ENCODE results near the gene STK26. TPM values are rescaled to one million over a fixed set of nuclear protein-coding genes. Genes with fewer than 3 reads are reported as not detected.
"Not testable (repeated sequence)": the region's sequence is repeated elsewhere in the genome, so short reads cannot be mapped to it uniquely, and the experiment has no call there.

STK26 gene
- total RNA-seq, 4 donors from 2014 or later, result 7.0 to 17.2 (median 15.0) TPM

- H3K4me3 ChIP-seq (ENCODE audit: low read depth, poor library complexity, severe bottlenecking), result no peak overlapping the region
- 45 to 49% methylated on average over 5 of the region's 5 CpGs for WGBS, 2 donors
- DNase-seq (ENCODE audit: low spot score in 2 of 2), result no peak
- intact Hi-C loops (cut with DNase I; ENCODE audit: low total_unique reads), result no loop called here
- no peak for TF ChIP-seq POLR2A (IDR thresholded peaks at IDR 0.05)
- TF ChIP-seq CTCF (IDR thresholded peaks at IDR 0.05), result no peak
These were observed 35.9 kb upstream of the STK26 start for GRCh38 chrX:131987252-131987651.

DNA sequence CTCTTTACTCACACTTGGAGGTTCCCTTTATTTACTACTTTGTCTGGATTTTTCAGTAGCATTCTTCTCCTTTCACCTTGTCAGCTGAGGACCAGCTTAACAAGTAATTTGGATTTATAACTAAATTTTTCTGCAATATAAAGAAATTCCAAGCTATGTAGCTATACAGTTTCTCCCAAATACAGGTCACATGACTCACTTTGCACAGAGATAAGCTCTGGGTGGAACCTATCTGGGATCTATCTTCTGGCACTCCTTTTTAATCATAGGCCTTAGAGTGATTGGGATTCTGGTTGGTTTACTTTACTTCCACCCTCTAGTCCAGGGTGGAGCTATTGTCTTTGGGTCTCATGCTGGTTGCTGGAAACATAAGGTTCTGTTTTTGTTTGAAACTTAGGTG lies 34.9 kb upstream of the STK26 start:
- DNase-seq (ENCODE audit: low spot score in 2 of 2), result no peak
- H3K4me3 ChIP-seq (ENCODE audit: low read depth, poor library complexity, severe bottlenecking), result no peak overlapping the region
- intact Hi-C loops (cut with DNase I; ENCODE audit: low total_unique reads), result no loop called here
- no peak for TF ChIP-seq POLR2A (IDR thresholded peaks at IDR 0.05)

- H3K4me3 ChIP-seq (ENCODE audit: low read depth, poor library complexity, severe bottlenecking), result no peak overlapping the region
- WGBS, 2 donors, result 33 to 56% methylated on average over 3 of the region's 3 CpGs
- DNase-seq (ENCODE audit: low spot score in 2 of 2), result no peak
- intact Hi-C loops (cut with DNase I; ENCODE audit: low total_unique reads), result no loop called here
- TF ChIP-seq CTCF (IDR thresholded peaks at IDR 0.05) (no peak), POLR2A (IDR thresholded peaks at IDR 0.05) (no peak)
These were observed 22.0 kb upstream of the STK26 start for GRCh38 chrX:132001127-132001526.

DNA sequence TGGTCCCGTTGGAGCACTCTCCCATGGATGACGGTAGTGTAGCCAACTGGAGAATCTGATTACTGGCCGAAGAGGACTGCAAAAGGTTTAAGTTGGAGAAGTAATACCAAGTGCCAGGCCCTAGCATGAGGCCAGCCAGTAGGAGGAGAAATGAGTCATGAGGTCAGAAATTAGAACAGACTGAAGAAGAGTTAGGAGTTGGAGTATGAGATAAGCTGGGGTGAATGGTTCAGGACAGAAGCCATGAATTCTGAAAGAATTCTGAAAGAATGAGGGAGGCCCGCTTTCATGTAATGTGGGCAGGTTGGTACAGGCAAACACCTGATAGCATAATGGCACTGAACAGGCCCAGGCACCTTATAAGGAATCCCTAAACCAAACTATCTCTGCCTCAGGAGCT lies 18.4 kb upstream of the STK26 start:
- WGBS, 2 donors, result 43% methylated on average over 4 of the region's 4 CpGs
- TF ChIP-seq CTCF (IDR thresholded peaks at IDR 0.05) (no peak), POLR2A (IDR thresholded peaks at IDR 0.05) (no peak)
- no peak overlapping the region for H3K4me3 ChIP-seq (ENCODE audit: low read depth, poor library complexity, severe bottlenecking)
- no peak for DNase-seq (ENCODE audit: low spot score in 2 of 2)
- intact Hi-C loops (cut with DNase I; ENCODE audit: low total_unique reads), result no loop called here

DNA sequence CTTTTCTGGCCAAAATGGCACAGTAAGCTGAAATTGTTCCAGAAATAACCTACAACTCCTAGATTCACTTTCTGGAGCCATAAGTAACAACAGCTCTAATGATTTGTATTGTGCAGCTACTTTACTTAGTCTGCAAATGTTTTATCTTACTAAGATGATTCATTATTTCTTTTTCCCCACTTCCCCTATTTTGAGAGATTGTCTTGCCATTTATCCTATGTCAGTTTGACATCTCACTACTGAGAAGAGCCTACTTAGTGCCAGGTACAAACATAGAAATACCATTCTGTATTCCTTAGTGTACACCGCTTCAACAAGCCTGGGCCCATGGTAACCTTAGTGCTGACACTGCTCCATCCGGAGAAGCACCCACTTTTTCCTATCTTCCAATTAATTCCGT lies 13.8 kb upstream of the STK26 start:
- WGBS, 2 donors, result 78 to 90% methylated on average over 3 of the region's 3 CpGs
- TF ChIP-seq POLR2A (IDR thresholded peaks at IDR 0.05), result no peak
- TF ChIP-seq CTCF (IDR thresholded peaks at IDR 0.05), result no peak
- intact Hi-C loops (cut with DNase I; ENCODE audit: low total_unique reads), result no loop called here
- DNase-seq (ENCODE audit: low spot score in 2 of 2), result no peak
- no peak overlapping the region for H3K4me3 ChIP-seq (ENCODE audit: low read depth, poor library complexity, severe bottlenecking)

GRCh38 chrX:132010213-132010612 lies 12.9 kb upstream of the STK26 start:
- H3K4me3 ChIP-seq (ENCODE audit: low read depth, poor library complexity, severe bottlenecking); DNase-seq (ENCODE audit: low spot score in 2 of 2); intact Hi-C loops (cut with DNase I; ENCODE audit: low total_unique reads): not testable (repeated sequence)
- 91 to 96% methylated on average over 2 of the region's 2 CpGs for WGBS, 2 donors

GRCh38 chrX:132015875-132016274 lies 7.2 kb upstream of the STK26 start:
- no peak overlapping the region for H3K4me3 ChIP-seq (ENCODE audit: low read depth, poor library complexity, severe bottlenecking)
- intact Hi-C loops (cut with DNase I; ENCODE audit: low total_unique reads), result no loop called here
- 74 to 80% methylated on average over 4 of the region's 4 CpGs for WGBS, 2 donors
- TF ChIP-seq CTCF (IDR thresholded peaks at IDR 0.05), result no peak
- no peak for TF ChIP-seq POLR2A (IDR thresholded peaks at IDR 0.05)
- no peak for DNase-seq (ENCODE audit: low spot score in 2 of 2)

Data from lower leg skin (tissue), 4 donors.